ENCODE data around the gene CHMP5. TPM values are rescaled to one million over a fixed set of nuclear protein-coding genes. Genes with fewer than 3 reads are reported as not detected.

CHMP5 gene
- polyA plus RNA-seq, 1 donor from 2014 or later = 286 TPM

DNA sequence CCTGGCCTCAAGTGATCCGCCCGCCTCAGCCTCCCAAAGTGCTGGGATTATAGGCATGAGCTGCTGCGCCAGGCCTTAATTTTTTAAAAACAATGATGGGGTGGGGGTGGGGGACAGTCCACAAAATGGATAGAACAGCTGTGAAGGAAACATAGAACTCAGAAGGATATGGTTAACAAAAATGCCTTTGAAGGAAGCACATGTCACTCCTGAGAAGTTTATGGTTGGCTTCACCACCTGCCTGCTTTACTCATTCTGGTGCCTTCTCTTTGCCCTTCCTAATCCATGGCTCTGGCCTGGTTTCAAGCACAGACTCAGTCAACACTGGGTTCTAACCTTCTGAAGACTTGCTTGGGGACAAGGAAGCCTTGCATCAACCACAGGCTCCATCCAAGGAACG is 10.6 kb upstream of the CHMP5 start:
- TF ChIP-seq POLR2AphosphoS5 (IDR thresholded peaks at IDR 0.05) = no peak
- no peak for TF ChIP-seq MXI1 (conservative IDR thresholded peaks at IDR 0.05; ENCODE audit: poor library complexity, severe bottlenecking)
- no peak for TF ChIP-seq TAF1 (IDR thresholded peaks at IDR 0.05; ENCODE audit: low read depth)
- no peak for TF ChIP-seq RAD21 (conservative IDR thresholded peaks at IDR 0.05)
- no peak for TF ChIP-seq SMC3 (conservative IDR thresholded peaks at IDR 0.05; ENCODE audit: poor library complexity)
- TF ChIP-seq EZH2 (IDR thresholded peaks at IDR 0.05; ENCODE audit: borderline replicate concordance, insufficient read depth, low read length, poor library complexity, severe bottlenecking) = no peak
- TF ChIP-seq, protein P1, sequence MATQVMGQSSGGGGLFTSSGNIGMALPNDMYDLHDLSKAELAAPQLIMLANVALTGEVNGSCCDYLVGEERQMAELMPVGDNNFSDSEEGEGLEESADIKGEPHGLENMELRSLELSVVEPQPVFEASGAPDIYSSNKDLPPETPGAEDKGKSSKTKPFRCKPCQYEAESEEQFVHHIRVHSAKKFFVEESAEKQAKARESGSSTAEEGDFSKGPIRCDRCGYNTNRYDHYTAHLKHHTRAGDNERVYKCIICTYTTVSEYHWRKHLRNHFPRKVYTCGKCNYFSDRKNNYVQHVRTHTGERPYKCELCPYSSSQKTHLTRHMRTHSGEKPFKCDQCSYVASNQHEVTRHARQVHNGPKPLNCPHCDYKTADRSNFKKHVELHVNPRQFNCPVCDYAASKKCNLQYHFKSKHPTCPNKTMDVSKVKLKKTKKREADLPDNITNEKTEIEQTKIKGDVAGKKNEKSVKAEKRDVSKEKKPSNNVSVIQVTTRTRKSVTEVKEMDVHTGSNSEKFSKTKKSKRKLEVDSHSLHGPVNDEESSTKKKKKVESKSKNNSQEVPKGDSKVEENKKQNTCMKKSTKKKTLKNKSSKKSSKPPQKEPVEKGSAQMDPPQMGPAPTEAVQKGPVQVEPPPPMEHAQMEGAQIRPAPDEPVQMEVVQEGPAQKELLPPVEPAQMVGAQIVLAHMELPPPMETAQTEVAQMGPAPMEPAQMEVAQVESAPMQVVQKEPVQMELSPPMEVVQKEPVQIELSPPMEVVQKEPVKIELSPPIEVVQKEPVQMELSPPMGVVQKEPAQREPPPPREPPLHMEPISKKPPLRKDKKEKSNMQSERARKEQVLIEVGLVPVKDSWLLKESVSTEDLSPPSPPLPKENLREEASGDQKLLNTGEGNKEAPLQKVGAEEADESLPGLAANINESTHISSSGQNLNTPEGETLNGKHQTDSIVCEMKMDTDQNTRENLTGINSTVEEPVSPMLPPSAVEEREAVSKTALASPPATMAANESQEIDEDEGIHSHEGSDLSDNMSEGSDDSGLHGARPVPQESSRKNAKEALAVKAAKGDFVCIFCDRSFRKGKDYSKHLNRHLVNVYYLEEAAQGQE (IDR thresholded peaks at IDR 0.05; ENCODE audit: borderline replicate concordance) = no peak
- TF ChIP-seq, protein P2, sequence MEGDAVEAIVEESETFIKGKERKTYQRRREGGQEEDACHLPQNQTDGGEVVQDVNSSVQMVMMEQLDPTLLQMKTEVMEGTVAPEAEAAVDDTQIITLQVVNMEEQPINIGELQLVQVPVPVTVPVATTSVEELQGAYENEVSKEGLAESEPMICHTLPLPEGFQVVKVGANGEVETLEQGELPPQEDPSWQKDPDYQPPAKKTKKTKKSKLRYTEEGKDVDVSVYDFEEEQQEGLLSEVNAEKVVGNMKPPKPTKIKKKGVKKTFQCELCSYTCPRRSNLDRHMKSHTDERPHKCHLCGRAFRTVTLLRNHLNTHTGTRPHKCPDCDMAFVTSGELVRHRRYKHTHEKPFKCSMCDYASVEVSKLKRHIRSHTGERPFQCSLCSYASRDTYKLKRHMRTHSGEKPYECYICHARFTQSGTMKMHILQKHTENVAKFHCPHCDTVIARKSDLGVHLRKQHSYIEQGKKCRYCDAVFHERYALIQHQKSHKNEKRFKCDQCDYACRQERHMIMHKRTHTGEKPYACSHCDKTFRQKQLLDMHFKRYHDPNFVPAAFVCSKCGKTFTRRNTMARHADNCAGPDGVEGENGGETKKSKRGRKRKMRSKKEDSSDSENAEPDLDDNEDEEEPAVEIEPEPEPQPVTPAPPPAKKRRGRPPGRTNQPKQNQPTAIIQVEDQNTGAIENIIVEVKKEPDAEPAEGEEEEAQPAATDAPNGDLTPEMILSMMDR (IDR thresholded peaks at IDR 0.05; ENCODE audit: poor library complexity, severe bottlenecking) = no peak
- TF ChIP-seq EP300 (conservative IDR thresholded peaks at IDR 0.05; ENCODE audit: poor library complexity, severe bottlenecking) = no peak
- peaks cover 1% of the 10 kb centered on the region for H3K36me3 ChIP-seq (ENCODE audit: insufficient read depth, low read length)
- H3K9me3 ChIP-seq (ENCODE audit: low read length) = no peaks in the 10 kb centered on the region
- H3F3A ChIP-seq (ENCODE audit: insufficient read depth, low read length, poor library complexity, severe bottlenecking) = no peaks in the 10 kb centered on the region
- no peak overlapping the region for H3K27ac ChIP-seq (ENCODE audit: low read length)
- H3K9me2 ChIP-seq (ENCODE audit: insufficient read depth, low read length) = no peaks in the 10 kb centered on the region
- no peak overlapping the region for H3K9ac ChIP-seq (ENCODE audit: low read length)
- no peaks in the 10 kb centered on the region for H3K27me3 ChIP-seq (ENCODE audit: insufficient read depth, low read depth, low read length)
- no peaks in the 10 kb centered on the region for H4K20me1 ChIP-seq (ENCODE audit: insufficient read depth)
- H2AFZ ChIP-seq (ENCODE audit: low read depth, low read length) = no peak overlapping the region
- H3K4me2 ChIP-seq (ENCODE audit: low read length) = no peak overlapping the region
- no peaks in the 10 kb centered on the region for H3K79me2 ChIP-seq (replicated peaks; ENCODE audit: insufficient read depth, low read length)
- H3K4me3 ChIP-seq (ENCODE audit: low read length) = no peak overlapping the region

- Histone ChIP-seq H3K27me3 (ENCODE audit: insufficient read depth, low read depth, low read length) (no peaks in the 10 kb centered on the region), H3K9me3 (ENCODE audit: low read length) (no peaks in the 10 kb centered on the region), H2AFZ (ENCODE audit: low read depth, low read length) (no peak overlapping the region), H4K20me1 (ENCODE audit: insufficient read depth) (no peaks in the 10 kb centered on the region), H3K4me3 (ENCODE audit: low read length) (no peak overlapping the region), H3K36me3 (ENCODE audit: insufficient read depth, low read length) (peaks cover 7% of the 10 kb centered on the region), H3K9me2 (ENCODE audit: insufficient read depth, low read length) (no peaks in the 10 kb centered on the region), H3K9ac (ENCODE audit: low read length) (no peak overlapping the region), H3F3A (ENCODE audit: insufficient read depth, low read length, poor library complexity, severe bottlenecking) (no peaks in the 10 kb centered on the region), H3K79me2 (replicated peaks; ENCODE audit: insufficient read depth, low read length) (no peaks in the 10 kb centered on the region), H3K27ac (ENCODE audit: low read length) (no peak overlapping the region), H3K4me2 (ENCODE audit: low read length) (no peak overlapping the region)
- TF ChIP-seq RAD21 (conservative IDR thresholded peaks at IDR 0.05) (no peak), SMC3 (conservative IDR thresholded peaks at IDR 0.05; ENCODE audit: poor library complexity) (no peak), EP300 (conservative IDR thresholded peaks at IDR 0.05; ENCODE audit: poor library complexity, severe bottlenecking) (no peak), MXI1 (conservative IDR thresholded peaks at IDR 0.05; ENCODE audit: poor library complexity, severe bottlenecking) (no peak), POLR2AphosphoS5 (IDR thresholded peaks at IDR 0.05) (no peak), TAF1 (IDR thresholded peaks at IDR 0.05; ENCODE audit: low read depth) (no peak), EZH2 (IDR thresholded peaks at IDR 0.05; ENCODE audit: borderline replicate concordance, insufficient read depth, low read length, poor library complexity, severe bottlenecking) (no peak)
- TF ChIP-seq, protein P1 (IDR thresholded peaks at IDR 0.05; ENCODE audit: borderline replicate concordance) = no peak
- TF ChIP-seq, protein P2 (IDR thresholded peaks at IDR 0.05; ENCODE audit: poor library complexity, severe bottlenecking) = no peak
These were observed 9.8 kb upstream of the CHMP5 start for GRCh38 chr9:33255014-33255413.
